ENCODE data around the gene MAB21L4.

Gene MAB21L4

GRCh38 chr2:240914645-240915525, 18.9 kb upstream of the MAB21L4 start:
- H3K4me3 ChIP-seq (ENCODE audit: low read depth, low read length), result no peak overlapping the region
- TF ChIP-seq, protein P1, sequence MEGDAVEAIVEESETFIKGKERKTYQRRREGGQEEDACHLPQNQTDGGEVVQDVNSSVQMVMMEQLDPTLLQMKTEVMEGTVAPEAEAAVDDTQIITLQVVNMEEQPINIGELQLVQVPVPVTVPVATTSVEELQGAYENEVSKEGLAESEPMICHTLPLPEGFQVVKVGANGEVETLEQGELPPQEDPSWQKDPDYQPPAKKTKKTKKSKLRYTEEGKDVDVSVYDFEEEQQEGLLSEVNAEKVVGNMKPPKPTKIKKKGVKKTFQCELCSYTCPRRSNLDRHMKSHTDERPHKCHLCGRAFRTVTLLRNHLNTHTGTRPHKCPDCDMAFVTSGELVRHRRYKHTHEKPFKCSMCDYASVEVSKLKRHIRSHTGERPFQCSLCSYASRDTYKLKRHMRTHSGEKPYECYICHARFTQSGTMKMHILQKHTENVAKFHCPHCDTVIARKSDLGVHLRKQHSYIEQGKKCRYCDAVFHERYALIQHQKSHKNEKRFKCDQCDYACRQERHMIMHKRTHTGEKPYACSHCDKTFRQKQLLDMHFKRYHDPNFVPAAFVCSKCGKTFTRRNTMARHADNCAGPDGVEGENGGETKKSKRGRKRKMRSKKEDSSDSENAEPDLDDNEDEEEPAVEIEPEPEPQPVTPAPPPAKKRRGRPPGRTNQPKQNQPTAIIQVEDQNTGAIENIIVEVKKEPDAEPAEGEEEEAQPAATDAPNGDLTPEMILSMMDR (IDR thresholded peaks at IDR 0.05; ENCODE audit: control insufficient read depth, extremely low read depth, insufficient read depth), result no peak
- no peak for DNase-seq (ENCODE audit: low read depth)

GRCh38 chr2:240913810-240914644, 18.1 kb upstream of the MAB21L4 start:
- TF ChIP-seq, protein P1 (IDR thresholded peaks at IDR 0.05; ENCODE audit: control insufficient read depth, extremely low read depth, insufficient read depth), result peak; percentile 87
- DNase-seq (ENCODE audit: low read depth), result no peak
- no peak overlapping the region for H3K4me3 ChIP-seq (ENCODE audit: low read depth, low read length)

GRCh38 chr2:240912878-240913809, 17.2 kb upstream of the MAB21L4 start:
- H3K4me3 ChIP-seq (ENCODE audit: low read depth, low read length), result no peak overlapping the region
- TF ChIP-seq, protein P1 (IDR thresholded peaks at IDR 0.05; ENCODE audit: control insufficient read depth, extremely low read depth, insufficient read depth), result no peak
- no peak for DNase-seq (ENCODE audit: low read depth)

- no peak overlapping the region for H3K4me3 ChIP-seq (ENCODE audit: low read depth, low read length)
- TF ChIP-seq, protein P1 (IDR thresholded peaks at IDR 0.05; ENCODE audit: control insufficient read depth, extremely low read depth, insufficient read depth), result no peak
- no peak for DNase-seq (ENCODE audit: low read depth)
Observed at GRCh38 chr2:240911641-240912265, 15.8 kb upstream of the MAB21L4 start.

DNA sequence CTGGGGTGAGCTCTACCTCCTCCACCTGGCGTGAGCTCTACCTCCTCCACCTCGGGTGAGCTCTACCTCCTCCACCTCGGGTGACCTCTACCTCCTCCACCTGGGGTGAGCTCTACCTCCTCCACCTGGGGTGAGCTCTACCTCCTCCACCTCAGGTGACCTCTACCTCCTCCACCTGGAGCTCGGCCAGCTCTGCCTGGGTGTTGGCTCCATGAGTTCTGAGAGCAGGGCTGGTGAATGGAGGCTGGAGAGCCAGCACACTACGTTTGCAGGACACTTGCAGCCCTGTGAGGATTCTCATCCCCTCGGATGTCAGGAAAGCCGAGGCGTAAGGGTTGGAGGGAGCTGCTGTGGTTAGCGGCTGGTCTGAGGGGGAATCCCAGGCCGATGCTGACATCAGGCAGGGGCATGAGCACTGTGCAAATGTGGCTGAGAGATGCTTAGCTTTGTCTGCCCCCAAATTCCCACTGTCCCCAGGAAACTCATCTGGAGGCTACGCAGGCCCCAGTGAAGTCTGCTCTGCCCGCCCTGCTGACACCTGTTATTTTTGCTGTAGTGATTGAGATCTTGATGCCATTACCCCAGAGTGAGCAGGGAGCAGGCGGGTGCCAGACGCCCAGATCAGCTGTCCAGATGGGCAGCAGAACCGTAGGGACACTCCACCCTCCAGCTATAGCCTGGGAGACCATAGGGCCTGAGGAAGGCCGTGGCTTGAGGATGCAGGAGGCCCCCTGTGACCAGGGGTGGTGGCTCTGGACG, 13.4 kb upstream of the MAB21L4 start:
- no peak overlapping the region for H3K4me3 ChIP-seq (ENCODE audit: low read depth, low read length)
- TF ChIP-seq, protein P1 (IDR thresholded peaks at IDR 0.05; ENCODE audit: control insufficient read depth, extremely low read depth, insufficient read depth), result no peak
- no peak for DNase-seq (ENCODE audit: low read depth)
